H1 (cell line): ENCODE measurements around the gene RAB31. TPM values are rescaled to one million over a fixed set of nuclear protein-coding genes. Genes with fewer than 3 reads are reported as not detected.

ENCODE experiments used
- CTCF ChIA-PET: fragments of 300-600 bp; sonication (Branson Sonifier 250); formaldehyde crosslinking; loops from one replicate; lab custom pipeline; 2021; ENCODE audit not compliant: partially characterized antibody; lab: Charles Lee
- POLR2A ChIA-PET: fragments of 300-600 bp; sonication (Branson Sonifier 250); formaldehyde crosslinking; loops from one replicate; lab custom pipeline; 2021; ENCODE audit warnings: inconsistent platforms; ENCODE audit not compliant: partially characterized antibody; lab: Charles Lee
- DNase-seq, 2 experiments: peaks; one replicate each; pipeline versions ENCODE4 v3.0.0 to v3.0.0-alpha.2; 2010 to 2022; ENCODE audit warnings: low spot score in 2 of 2, low read depth in 1 of 2, mixed read lengths in 1 of 2
- FAIRE-seq: peaks from 2 replicates; lab custom pipeline; 2011; peaks lifted over from hg19 to GRCh38; lab: Jason Lieb, UNC
- H2AFZ ChIP-seq: 2 replicates; pipeline ENCODE4 v1.8.1; 2012; ENCODE audit warnings: low read length, inconsistent platforms
- H2AK5ac ChIP-seq: 2 replicates; pipeline ENCODE4 v1.6.1; 2013; ENCODE audit warnings: low read depth, low read length
- H2BK120ac ChIP-seq: replicated peaks from 2 replicates; pipeline ENCODE3; 2013; ENCODE audit warnings: low read depth, low read length, inconsistent platforms
- H2BK12ac ChIP-seq: 2 replicates; pipeline ENCODE4 v1.6.1; 2013; ENCODE audit warnings: low read depth, low read length
- H2BK15ac ChIP-seq: 2 replicates; pipeline ENCODE4 v1.6.1; 2013; ENCODE audit warnings: low read length
- H2BK20ac ChIP-seq: 2 replicates; pipeline ENCODE4 v1.6.1; 2013; ENCODE audit warnings: low read length
- H2BK5ac ChIP-seq: 2 replicates; pipeline ENCODE4 v1.6.1; 2013; ENCODE audit warnings: low read depth, low read length
- H3K14ac ChIP-seq: 2 replicates; pipeline ENCODE4 v1.6.1; 2013; ENCODE audit warnings: inconsistent platforms; ENCODE audit not compliant: insufficient read length
- H3K18ac ChIP-seq: 2 replicates; pipeline ENCODE4 v1.6.1; 2013; ENCODE audit warnings: low read length; ENCODE audit errors: extremely low read depth
- H3K23ac ChIP-seq: 2 replicates; pipeline ENCODE4 v1.6.1; 2013; ENCODE audit warnings: inconsistent platforms; ENCODE audit not compliant: insufficient read length
- H3K23me2 ChIP-seq: 2 replicates; pipeline ENCODE4 v1.6.1; 2013; ENCODE audit warnings: low read depth, low read length
- H3K27ac ChIP-seq: 2 replicates; pipeline ENCODE4 v1.6.1; 2011; ENCODE audit warnings: low read depth, low read length, inconsistent platforms
- H3K27me3 ChIP-seq, 4 experiments: replicated peaks in 1 of 4; 1 replicate in 1 of 4; 2 replicates in 3 of 4; pipeline versions ENCODE4 v1.6.1 to v1.8.1; 2011 to 2013; ENCODE audit warnings: low read length in 3 of 4, mild to moderate bottlenecking in 3 of 4, inconsistent platforms in 2 of 4, mixed read lengths in 2 of 4, moderate library complexity in 1 of 4; ENCODE audit not compliant: control insufficient read depth in 3 of 4, insufficient read depth in 3 of 4; ENCODE audit errors: extremely low read depth in 1 of 4
- H3K36me3 ChIP-seq, 4 experiments: 2 replicates each; pipeline versions ENCODE4 v1.6.1 to v1.8.1; 2011 to 2013; ENCODE audit warnings: mild to moderate bottlenecking in 4 of 4, low read length in 3 of 4, moderate library complexity in 2 of 4, control low read depth in 1 of 4, inconsistent platforms in 1 of 4; ENCODE audit not compliant: insufficient read depth in 4 of 4, control insufficient read depth in 2 of 4
- H3K4ac ChIP-seq: replicated peaks from 2 replicates; pipeline ENCODE3; 2013; ENCODE audit warnings: low read length, low read depth, mixed read lengths, inconsistent platforms; ENCODE audit not compliant: insufficient read length
- H3K4me1 ChIP-seq, 4 experiments: replicated peaks in 1 of 4; 1 replicate in 1 of 4; 2 replicates in 3 of 4; pipeline versions ENCODE4 v1.6.1 to v1.8.1; 2011 to 2013; ENCODE audit warnings: low read length in 3 of 4, inconsistent platforms in 2 of 4, mixed read lengths in 1 of 4; ENCODE audit not compliant: insufficient read depth in 4 of 4, control insufficient read depth in 3 of 4
- H3K4me2 ChIP-seq, 2 experiments: 2 replicates each; pipeline versions ENCODE4 v1.6.1 to v1.8.1; 2011 to 2013; ENCODE audit warnings: low read depth in 2 of 2, low read length in 2 of 2, control low read depth in 1 of 2, inconsistent platforms in 1 of 2, mild to moderate bottlenecking in 1 of 2; ENCODE audit not compliant: insufficient read depth in 1 of 2
- H3K4me3 ChIP-seq, 4 experiments: fragments of 200-600, 300-600 bp in 1 of 4; sonication (generic), shearing (Covaris generic), sonication (Bioruptor Twin) in 1 of 4; 2 replicates each; pipeline versions ENCODE4 v1.5.1 to v1.8.1; 2011 to 2016; ENCODE audit warnings: low read length in 4 of 4, low read depth in 3 of 4, control low read depth in 2 of 4, inconsistent platforms in 2 of 4, mild to moderate bottlenecking in 2 of 4, mixed read lengths in 1 of 4, moderate library complexity in 1 of 4; ENCODE audit not compliant: insufficient read depth in 2 of 4; ENCODE audit errors: extremely low read depth in 1 of 4
- H3K56ac ChIP-seq: replicated peaks from 2 replicates; pipeline ENCODE3; 2013; ENCODE audit warnings: low read depth, mild to moderate bottlenecking, mixed read lengths, low read length, inconsistent platforms; ENCODE audit not compliant: insufficient read length
- H3K79me1 ChIP-seq: 2 replicates; pipeline ENCODE4 v1.6.1; 2013; ENCODE audit warnings: low read depth, low read length, control low read depth
- H3K79me2 ChIP-seq, 2 experiments: 2 replicates each; pipeline versions ENCODE4 v1.6.1 to v1.8.1; 2012 to 2013; ENCODE audit warnings: low read length in 2 of 2, mild to moderate bottlenecking in 2 of 2, inconsistent platforms in 1 of 2; ENCODE audit not compliant: insufficient read depth in 2 of 2, control insufficient read depth in 1 of 2
- H3K9ac ChIP-seq, 4 experiments: replicated peaks in 1 of 4; 1 replicate in 1 of 4; 2 replicates in 3 of 4; pipeline versions ENCODE4 v1.6.1 to v1.8.1; 2011 to 2013; ENCODE audit warnings: low read depth in 3 of 4, low read length in 3 of 4, control low read depth in 2 of 4, mild to moderate bottlenecking in 2 of 4, moderate library complexity in 2 of 4, inconsistent platforms in 1 of 4; ENCODE audit errors: extremely low read depth in 1 of 4
- H3K9me3 ChIP-seq, 2 experiments: 2 replicates each; pipeline versions ENCODE4 v1.6.1 to v1.8.1; 2012 to 2013; ENCODE audit warnings: mild to moderate bottlenecking in 2 of 2, moderate library complexity in 2 of 2, control low read depth in 1 of 2, inconsistent platforms in 1 of 2, low read depth in 1 of 2, low read length in 1 of 2, mixed read lengths in 1 of 2; ENCODE audit not compliant: insufficient read depth in 2 of 2
- H4K20me1 ChIP-seq, 2 experiments: replicated peaks in 1 of 2; 2 replicates each; pipeline versions ENCODE3 to v1.8.1; 2011 to 2013; ENCODE audit warnings: inconsistent platforms in 2 of 2, low read length in 2 of 2, mild to moderate bottlenecking in 1 of 2; ENCODE audit not compliant: insufficient read depth in 2 of 2, control insufficient read depth in 1 of 2
- H4K5ac ChIP-seq: 2 replicates; pipeline ENCODE4 v1.6.1; 2013; ENCODE audit warnings: low read length, low read depth, mixed read lengths, inconsistent platforms; ENCODE audit not compliant: insufficient read length
- H4K8ac ChIP-seq: 2 replicates; pipeline ENCODE4 v1.8.0; 2013; ENCODE audit warnings: mild to moderate bottlenecking, moderate library complexity, low read length, inconsistent platforms; ENCODE audit not compliant: insufficient read depth; ENCODE audit errors: extremely low read depth
- H4K91ac ChIP-seq: replicated peaks from 2 replicates; pipeline ENCODE3; 2013; ENCODE audit warnings: low read length, mixed read lengths, inconsistent platforms; ENCODE audit not compliant: insufficient read length
- ATF2 ChIP-seq: IDR thresholded peaks from 2 replicates; pipeline ENCODE4 v1.6.1; 2012; ENCODE audit warnings: low read length, inconsistent platforms
- SRF ChIP-seq: IDR thresholded peaks from 2 replicates; pipeline ENCODE4 v1.6.1; 2011; ENCODE audit warnings: mild to moderate bottlenecking, low read depth, low read length, moderate library complexity
- WGBS, 2 experiments: shearing (Covaris generic) in 1 of 2; methylation state at CpG; one replicate each; pipeline versions ENCODE4 v1.1.6 to v1.1.7; 2013 to 2015; ENCODE audit warnings: low lambda C conversion rate in 2 of 2, mixed read lengths in 2 of 2, inconsistent platforms in 1 of 2, low coverage in 1 of 2, missing lambda C conversion rate in 1 of 2; ENCODE audit not compliant: insufficient replicate concordance in 2 of 2, insufficient coverage in 1 of 2, insufficient read length in 1 of 2; ENCODE audit errors: extremely low coverage in 1 of 2, missing lambda C conversion rate in 1 of 2; 5-methylcytosine and 5-hydroxymethylcytosine counted together
- polyA plus RNA-seq, 7 experiments: library from polyadenylated mRNA; depleted of rRNA in 3 of 7; stranded (reverse) in 5 of 7; unstranded in 2 of 7; fragments of >200 nt in 5 of 7; fragments of 200-250 nt in 2 of 7; gene quantifications; 1 replicate in 5 of 7; 2 replicates in 1 of 7; 4 replicates in 1 of 7; pipeline versions ENCODE4 v1.2.1 to v1.2.3, GENCODE V29; 2011 to 2013; ENCODE audit warnings: missing spikeins in 2 of 7, mixed read lengths in 2 of 7
- total RNA-seq: library from RNA; stranded (reverse); fragmentation: NEBNext Ultra II Directional; extraction: Animal tissue kit (Norgen Biotek cat#: 25700); gene quantifications from 2 replicates; pipeline ENCODE4 v1.2.1, GENCODE V29; 2021

The RAB31 gene
- total and polyA plus RNA-seq, 2 of the 8 experiments (the other 6 are each of a cell fraction or from before 2014, with no cell fraction given): 15.2 to 40.9 TPM

GRCh38 chr18:9811978-9812377 is 103.9 kb downstream of the RAB31 start:
- no peak overlapping the region for H2BK120ac ChIP-seq
- no peak overlapping the region for H2BK20ac ChIP-seq
- FAIRE-seq: no peak
- TF ChIP-seq SRF (peak; percentile 83), ATF2 (no peak)
- TF ChIP-seq, all 59 proteins: peak for 1
- Histone ChIP-seq H3K4ac (no peak overlapping the region), H3K27me3 (no peaks in the 10 kb centered on the region), H3K14ac (no peak overlapping the region), H3K18ac (no peak overlapping the region), H4K5ac (no peak overlapping the region), H2AFZ (no peak overlapping the region), H3K9ac (no peak overlapping the region; a peak in 1 of 7 replicates), H2BK15ac (no peak overlapping the region), H3K79me2 (no peaks in the 10 kb centered on the region), H3K4me2 (no peak overlapping the region), H3K23me2 (no peaks in the 10 kb centered on the region), H3K9me3 (no peaks in the 10 kb centered on the region), H3K56ac (no peak overlapping the region), H4K91ac (no peak overlapping the region), H2AK5ac (no peak overlapping the region), H4K20me1 (peaks cover 0 to 2% of the 10 kb centered on the region in 2 experiments), H3K4me1 (peaks cover 10 to 14% (median 12%) of the 10 kb centered on the region in 4 experiments), H3K79me1 (no peaks in the 10 kb centered on the region; the same call in 1 of the 2 replicates), H2BK12ac (no peak overlapping the region), H2BK5ac (no peak overlapping the region), H3K4me3 (no peak overlapping the region), H4K8ac (no peak overlapping the region), H3K27ac (no peak overlapping the region), H3K36me3 (no peaks in the 10 kb centered on the region), H3K23ac (no peak overlapping the region)
- no peak for DNase-seq
- ChIA-PET POLR2A (interaction anchor here (0.6 kb wide), 1 partner anchor 103 kb away, joined by 3 read pairs; no protein-coding TSS in a partner anchor), CTCF (interaction anchor here (0.7 to 2.1 kb wide), 6 partner anchors 10 to 235 kb away, joined by 3 to 7 read pairs (median 4); no protein-coding TSS in a partner anchor)
- WGBS, 2 experiments: 47% methylated on average over 5 of the region's 5 CpGs; no CpG with 5 or more reads in 1 of the 2 experiments
